ENCODE data around the gene PPFIA2. TPM values are rescaled to one million over a fixed set of nuclear protein-coding genes. Genes with fewer than 3 reads are reported as not detected.

The PPFIA2 gene
- total and polyA plus RNA-seq, 9 of the 15 experiments (the other 6 are each of a cell fraction or from before 2014, with no cell fraction given) = not detected

DNA sequence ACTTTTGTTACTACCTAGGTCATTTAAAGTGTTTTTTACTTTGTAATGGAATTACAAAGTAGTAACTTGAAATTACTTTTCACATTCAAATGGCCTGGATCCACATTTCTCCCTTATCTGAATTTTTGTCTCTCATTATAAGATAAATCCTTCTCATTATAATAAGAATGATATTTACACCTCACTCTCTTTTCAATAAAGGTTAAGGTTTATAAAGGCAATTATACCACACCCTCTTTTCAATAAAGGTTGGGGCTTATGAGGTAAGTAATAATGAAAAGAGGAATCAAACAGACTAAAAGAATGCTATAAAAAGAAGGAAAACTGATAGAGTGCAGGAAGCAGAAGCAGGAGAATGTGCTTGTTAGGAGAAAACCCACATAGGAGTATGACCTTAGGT lies 470.5 kb downstream of the PPFIA2 start (continued):
- TF ChIP-seq, protein P1, sequence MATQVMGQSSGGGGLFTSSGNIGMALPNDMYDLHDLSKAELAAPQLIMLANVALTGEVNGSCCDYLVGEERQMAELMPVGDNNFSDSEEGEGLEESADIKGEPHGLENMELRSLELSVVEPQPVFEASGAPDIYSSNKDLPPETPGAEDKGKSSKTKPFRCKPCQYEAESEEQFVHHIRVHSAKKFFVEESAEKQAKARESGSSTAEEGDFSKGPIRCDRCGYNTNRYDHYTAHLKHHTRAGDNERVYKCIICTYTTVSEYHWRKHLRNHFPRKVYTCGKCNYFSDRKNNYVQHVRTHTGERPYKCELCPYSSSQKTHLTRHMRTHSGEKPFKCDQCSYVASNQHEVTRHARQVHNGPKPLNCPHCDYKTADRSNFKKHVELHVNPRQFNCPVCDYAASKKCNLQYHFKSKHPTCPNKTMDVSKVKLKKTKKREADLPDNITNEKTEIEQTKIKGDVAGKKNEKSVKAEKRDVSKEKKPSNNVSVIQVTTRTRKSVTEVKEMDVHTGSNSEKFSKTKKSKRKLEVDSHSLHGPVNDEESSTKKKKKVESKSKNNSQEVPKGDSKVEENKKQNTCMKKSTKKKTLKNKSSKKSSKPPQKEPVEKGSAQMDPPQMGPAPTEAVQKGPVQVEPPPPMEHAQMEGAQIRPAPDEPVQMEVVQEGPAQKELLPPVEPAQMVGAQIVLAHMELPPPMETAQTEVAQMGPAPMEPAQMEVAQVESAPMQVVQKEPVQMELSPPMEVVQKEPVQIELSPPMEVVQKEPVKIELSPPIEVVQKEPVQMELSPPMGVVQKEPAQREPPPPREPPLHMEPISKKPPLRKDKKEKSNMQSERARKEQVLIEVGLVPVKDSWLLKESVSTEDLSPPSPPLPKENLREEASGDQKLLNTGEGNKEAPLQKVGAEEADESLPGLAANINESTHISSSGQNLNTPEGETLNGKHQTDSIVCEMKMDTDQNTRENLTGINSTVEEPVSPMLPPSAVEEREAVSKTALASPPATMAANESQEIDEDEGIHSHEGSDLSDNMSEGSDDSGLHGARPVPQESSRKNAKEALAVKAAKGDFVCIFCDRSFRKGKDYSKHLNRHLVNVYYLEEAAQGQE (IDR thresholded peaks at IDR 0.05; ENCODE audit: borderline replicate concordance) = no peak
- TF ChIP-seq, protein P1 (CRISPR knock-in tag; IDR thresholded peaks at IDR 0.05; ENCODE audit: low read depth) = no peak

DNA sequence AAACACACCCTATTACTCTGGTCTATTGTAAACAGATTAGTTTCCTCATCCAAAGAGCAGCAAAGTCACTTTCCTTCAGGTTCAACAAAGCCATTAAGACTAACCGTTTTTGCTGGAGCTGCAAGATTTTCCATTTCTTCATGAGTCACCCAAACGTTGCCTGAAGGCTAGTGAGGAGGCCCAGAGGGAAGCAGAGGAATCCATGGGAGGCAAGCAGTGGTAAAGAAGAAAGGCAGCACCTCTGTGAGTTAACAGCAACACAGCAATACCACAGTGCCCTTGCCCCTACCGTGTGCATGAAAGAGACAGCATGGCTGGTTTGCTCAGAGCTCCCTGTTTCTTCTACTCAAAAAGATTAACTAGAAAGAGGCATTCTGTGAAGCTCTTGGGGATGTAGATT lies 475.0 kb downstream of the PPFIA2 start:
- CTCF ChIA-PET (ENCODE audit: low intra/inter-chr PET ratio) = no interaction called here
- no peak for TF ChIP-seq RBM15 (IDR thresholded peaks at IDR 0.05; ENCODE audit: insufficient read depth, low read length)
- TF ChIP-seq MAFK (IDR thresholded peaks at IDR 0.05; ENCODE audit: low read length) = no peak
- no peak for TF ChIP-seq ZFP36 (IDR thresholded peaks at IDR 0.05; ENCODE audit: low read depth, low read length, partially characterized antibody)
- TF ChIP-seq NEUROD1 (IDR thresholded peaks at IDR 0.05; ENCODE audit: borderline replicate concordance, low read depth, low read length, partially characterized antibody) = no peak
- no peak for TF ChIP-seq TEAD4 (IDR thresholded peaks at IDR 0.05; ENCODE audit: low read length)
- TF ChIP-seq TEAD4 (CRISPR knock-in tag; IDR thresholded peaks at IDR 0.05; ENCODE audit: borderline replicate concordance) = no peak
- TF ChIP-seq PTRF (tag; IDR thresholded peaks at IDR 0.05) = no peak
- FAIRE-seq (no peak), DNase-seq (ENCODE audit: extremely low read depth in 1 of 4, low spot score in 3 of 4) (no peak), ATAC-seq (no peak)
- Histone ChIP-seq H4K20me1 (replicated peaks; ENCODE audit: control insufficient read depth, insufficient read depth, low read length) (no peaks in the 10 kb centered on the region), H3K4me2 (ENCODE audit: insufficient read depth, low read length) (no peak overlapping the region), H3K9me3 (replicated peaks; ENCODE audit: control insufficient read depth, insufficient read depth, low read depth, low read length) (no peaks in the 10 kb centered on the region), H3K9me1 (ENCODE audit: control insufficient read depth, insufficient read depth, low read length) (no peaks in the 10 kb centered on the region), H3K79me2 (ENCODE audit: control insufficient read depth, insufficient read depth, low read length) (no peaks in the 10 kb centered on the region), H3K27me3 (ENCODE audit: control insufficient read depth in 2 of 2, insufficient read depth in 2 of 2, low read length in 2 of 2) (no peaks in the 10 kb centered on the region), H2AFZ (ENCODE audit: low read depth, low read length) (no peak overlapping the region), H3K36me3 (ENCODE audit: control insufficient read depth, insufficient read depth, low read length) (no peaks in the 10 kb centered on the region), H3K4me3 (no peak overlapping the region), H3K4me1 (replicated peaks in 1 of 2; ENCODE audit: control insufficient read depth in 2 of 2, insufficient read depth in 2 of 2, low read length in 2 of 2) (no peaks in the 10 kb centered on the region), H3K9ac (ENCODE audit: insufficient read depth in 1 of 2, low read depth in 2 of 2, low read length in 2 of 2) (no peak overlapping the region), H3K27ac (ENCODE audit: extremely low read depth, low read depth, low read length) (no peak overlapping the region)
- in situ Hi-C loops (cut with MboI) = no loop called here
- no TSS peak for BruUV-seq (replicated peaks)
- WGBS (ENCODE audit: insufficient coverage, low coverage, missing lambda C conversion rate) = 0% methylated on average over 3 of the region's 3 CpGs
- POLR2A ChIA-PET = no interaction called here
- intact Hi-C loops (cut with micrococcal nuclease) = no loop called here
